B cell (primary cell): ENCODE results near the gene RAB11FIP3. TPM values are rescaled to one million over a fixed set of nuclear protein-coding genes. Genes with fewer than 3 reads are reported as not detected.

Experiments
- ATAC-seq: fragments of 200-7000 bp; cut with Tn5 transposase; one replicate; pipeline ENCODE4 v1.10.0; 2021; ENCODE audit warnings: low read depth, mild to moderate bottlenecking, moderate number of reproducible peaks, moderate library complexity
- CTCF ChIA-PET: fragments of 350-600 bp; sonication (Branson Sonifier 250); formaldehyde crosslinking; loops from one replicate; lab custom pipeline; 2021; ENCODE audit warnings: antibody characterized with exemption, inconsistent platforms; lab: Charles Lee
- POLR2A ChIA-PET: fragments of 350-600 bp; sonication (Branson Sonifier 250); formaldehyde crosslinking; loops from one replicate; lab custom pipeline; 2021; ENCODE audit warnings: antibody characterized with exemption; lab: Charles Lee
- DNase-seq: peaks from one replicate; pipeline ENCODE4 v3.0.0; 2013
- H2AFZ ChIP-seq: 2 replicates; pipeline ENCODE4 v1.6.1; 2012; ENCODE audit warnings: mild to moderate bottlenecking, low read depth, low read length; ENCODE audit not compliant: insufficient read depth, poor library complexity, severe bottlenecking
- H3K27ac ChIP-seq, 2 donors: 1 replicate in 1 of 2; 2 replicates in 1 of 2; pipeline ENCODE4 v1.5.1; 2012 to 2013; ENCODE audit warnings: low read length in 2 of 2, mild to moderate bottlenecking in 2 of 2, moderate library complexity in 1 of 2
- H3K27me3 ChIP-seq, 4 experiments: fragments of 200-600 bp in 1 of 4; sonication (generic) in 1 of 4; replicated peaks in 1 of 4; 1 replicate in 2 of 4; 2 replicates in 2 of 4; pipeline versions ENCODE4 v1.6.1 to v1.7.0; 2013 to 2016; ENCODE audit warnings: low read length in 3 of 4, mild to moderate bottlenecking in 2 of 4, mixed read lengths in 1 of 4, moderate library complexity in 1 of 4; ENCODE audit not compliant: insufficient read depth in 4 of 4, control insufficient read depth in 3 of 4; ENCODE audit errors: control extremely low read depth in 1 of 4
- H3K36me3 ChIP-seq, 2 experiments: replicated peaks in 1 of 2; 1 replicate in 1 of 2; 2 replicates in 1 of 2; pipeline versions ENCODE4 v1.6.1 to v1.7.1; 2013; ENCODE audit warnings: low read length in 1 of 2; ENCODE audit not compliant: insufficient read depth in 2 of 2, control insufficient read depth in 1 of 2; ENCODE audit errors: control extremely low read depth in 1 of 2, extremely low read depth in 1 of 2
- H3K4me1 ChIP-seq, 2 donors: fragments of 200-600 bp in 1 of 2; sonication (generic) in 1 of 2; 1 replicate in 1 of 2; 2 replicates in 1 of 2; pipeline versions ENCODE4 v1.5.1 to v1.6.1; 2013 to 2017; ENCODE audit warnings: low read length in 2 of 2; ENCODE audit not compliant: control insufficient read depth in 2 of 2, insufficient read depth in 2 of 2
- H3K4me2 ChIP-seq: replicated peaks from 2 replicates; pipeline ENCODE3; 2012; ENCODE audit warnings: mild to moderate bottlenecking, low read depth, low read length; ENCODE audit not compliant: poor library complexity, severe bottlenecking
- H3K4me3 ChIP-seq, 5 experiments: fragments of 200-600 bp in 1 of 5; sonication (generic) in 1 of 5; 1 replicate in 3 of 5; 2 replicates in 2 of 5; pipeline versions ENCODE4 v1.5.1 to v1.7.0; 2011 to 2016; ENCODE audit warnings: low read length in 4 of 5, mild to moderate bottlenecking in 4 of 5, low read depth in 2 of 5, control low read depth in 1 of 5, moderate library complexity in 1 of 5; ENCODE audit not compliant: insufficient read depth in 1 of 5; ENCODE audit errors: control extremely low read depth in 1 of 5, extremely low read depth in 1 of 5
- H3K79me2 ChIP-seq: fragments of 200-600 bp; sonication (generic); one replicate; pipeline ENCODE4 v1.6.0; 2016; ENCODE audit warnings: low read length; ENCODE audit not compliant: control insufficient read depth, insufficient read depth
- H3K9ac ChIP-seq: fragments of 200-600 bp; sonication (generic); 2 replicates; pipeline ENCODE4 v1.6.1; 2017; ENCODE audit warnings: mild to moderate bottlenecking, low read length, moderate library complexity
- H3K9me3 ChIP-seq, 3 donors: one replicate each; pipeline versions ENCODE4 v1.6.1 to v1.7.1; 2013; ENCODE audit warnings: low read length in 2 of 3; ENCODE audit not compliant: control insufficient read depth in 2 of 3, insufficient read depth in 1 of 3; ENCODE audit errors: control extremely low read depth in 1 of 3
- H4K20me1 ChIP-seq: 2 replicates; pipeline ENCODE4 v1.6.0; 2012; ENCODE audit warnings: mild to moderate bottlenecking, low read length; ENCODE audit not compliant: insufficient read depth, control insufficient read depth, poor library complexity, severe bottlenecking
- H3K27ac Mint-ChIP-seq: one replicate; pipeline ENCODE4 v1.8.0; 2021; ENCODE audit warnings: mixed read lengths
- H3K27me3 Mint-ChIP-seq: one replicate; pipeline ENCODE4 v1.8.0; 2021; ENCODE audit warnings: mixed read lengths
- H3K4me1 Mint-ChIP-seq: one replicate; pipeline ENCODE4 v1.8.0; 2021; ENCODE audit warnings: mixed read lengths
- H3K4me3 Mint-ChIP-seq: one replicate; pipeline ENCODE4 v1.8.0; 2021; ENCODE audit warnings: mixed read lengths
- H3K9me3 Mint-ChIP-seq: one replicate; pipeline ENCODE4 v1.8.0; 2022; ENCODE audit warnings: mixed read lengths; ENCODE audit not compliant: insufficient read depth
- CTCF ChIP-seq: fragments of 200-600 bp; IDR thresholded peaks from one replicate; pipeline ENCODE4 v1.8.0; 2022; ENCODE audit warnings: antibody characterized with exemption, mild to moderate bottlenecking
- EZH2 ChIP-seq: IDR thresholded peaks from 2 replicates; pipeline ENCODE4 v1.6.1; 2012; ENCODE audit warnings: borderline replicate concordance, low read depth, mild to moderate bottlenecking, moderate library complexity, low read length; ENCODE audit not compliant: insufficient read depth, poor library complexity, severe bottlenecking
- whole genome bisulfite sequencing: methylation state at CpG from one replicate; pipeline ENCODE4 v1.1.5; 2013; ENCODE audit warnings: missing lambda C conversion rate; ENCODE audit not compliant: insufficient coverage; 5-methylcytosine and 5-hydroxymethylcytosine counted together
- intact Hi-C: fragments of 100-400 bp; cut with micrococcal nuclease; formaldehyde crosslinking; loops from one replicate; pipeline ENCODE4 v1.10.0; 2022
- polyA plus RNA-seq: library from polyadenylated mRNA; depleted of rRNA; stranded (reverse); fragments of >200 nt; gene quantifications from 2 replicates; pipeline ENCODE4 v1.2.3, GENCODE V29; 2012
- total RNA-seq, 2 donors: library from RNA; stranded (reverse); fragments of 120-200 nt in 1 of 2; gene quantifications; 1 replicate in 1 of 2; 2 replicates in 1 of 2; pipeline versions ENCODE4 v1.2.3 to v1.2.4, GENCODE V29; 2013 to 2022

The RAB11FIP3 gene
- total and polyA plus RNA-seq, 2 donors (not counting 1 experiment from before 2014, with no cell fraction given), result 24.3 to 57.2 TPM

- intact Hi-C loops, result no loop called here
- H3K27ac Mint-ChIP-seq, result peak overlapping the region; percentile 71
- 91% methylated on average over 18 of the region's 24 CpGs for WGBS
Observed at GRCh38 chr16:398561-399339, 26.7 kb upstream of the RAB11FIP3 start.

More at GRCh38 chr16:398561-399339, 26.7 kb upstream of the RAB11FIP3 start:
- Histone ChIP-seq H3K4me3 (no peak overlapping the region), H4K20me1 (peaks cover 7% of the 10 kb centered on the region), H3K4me2 (no peak overlapping the region), H3K79me2 (no peaks in the 10 kb centered on the region), H3K4me1 (peaks cover 26 to 39% of the 10 kb centered on the region in 2 donors), H3K27ac (peak overlapping the region in 1 of 2 donors; percentile 78), H3K9me3 (peaks cover 0 to 6% (median 0%) of the 10 kb centered on the region in 3 donors), H3K9ac (no peak overlapping the region), H2AFZ (no peak overlapping the region), H3K36me3 (peaks cover 0 to 6% of the 10 kb centered on the region in 2 experiments), H3K27me3 (no peaks in the 10 kb centered on the region)
- TF ChIP-seq CTCF (no peak), EZH2 (no peak)
- Mint-ChIP-seq H3K27me3 (no peaks in the 10 kb centered on the region), H3K4me1 (peaks cover 27% of the 10 kb centered on the region), H3K9me3 (no peaks in the 10 kb centered on the region), H3K4me3 (peak overlapping the region; percentile 67)
- CTCF ChIA-PET, result no interaction called here
- ATAC-seq (no peak), DNase-seq (peak; percentile 35)
- POLR2A ChIA-PET, result interaction anchor here (0.6 kb wide), 2 partner anchors 18 to 28 kb away, joined by 3 read pairs; partner anchors contain the start of gene MRPL28
